HG02763 (cell line): ENCODE data around the gene DNAJC25.

Source experiments
- ATAC-seq: cut with Tn5 transposase; IDR thresholded peaks from one replicate; pipeline ENCODE4 v1.9.1; 2021; ENCODE audit warnings: mild to moderate bottlenecking, moderate library complexity; ENCODE audit not compliant: unreplicated experiment

The DNAJC25 gene

GRCh38 chr9:111627260-111627963 lies 3.7 kb upstream of the DNAJC25 start:
- no peak for ATAC-seq

- ATAC-seq = no peak
These were observed 2.7 kb upstream of the DNAJC25 start for GRCh38 chr9:111628411-111628810.

- peak; percentile 16 for ATAC-seq
These were observed 761 bp upstream of the DNAJC25 start for GRCh38 chr9:111630182-111630963.

GRCh38 chr9:111630964-111631213 lies 245 bp upstream of the DNAJC25 start:
- ATAC-seq = no peak

- ATAC-seq = no peak
These were observed 926 bp downstream of the DNAJC25 start for GRCh38 chr9:111632060-111632459.

- ATAC-seq = no peak
These were observed 1.7 kb downstream of the DNAJC25 start for GRCh38 chr9:111632695-111633388.

GRCh38 chr9:111633389-111633736 lies 2.2 kb downstream of the DNAJC25 start:
- no peak for ATAC-seq

GRCh38 chr9:111634860-111635259 lies 3.7 kb downstream of the DNAJC25 start:
- ATAC-seq = no peak

GRCh38 chr9:111637421-111637950 lies 6.4 kb downstream of the DNAJC25 start:
- no peak for ATAC-seq

- no peak for ATAC-seq
These were observed 13.2 kb downstream of the DNAJC25 start for GRCh38 chr9:111644195-111644772.

- ATAC-seq = no peak
These were observed 14.7 kb downstream of the DNAJC25 start for GRCh38 chr9:111645806-111646205.

- no peak for ATAC-seq
These were observed 15.3 kb downstream of the DNAJC25 start for GRCh38 chr9:111646417-111646816.

GRCh38 chr9:111648066-111648465 lies 16.9 kb downstream of the DNAJC25 start:
- no peak for ATAC-seq

- no peak for ATAC-seq
These were observed 17.9 kb downstream of the DNAJC25 start for GRCh38 chr9:111649016-111649415.

- no peak for ATAC-seq
These were observed 25.9 kb downstream of the DNAJC25 start for GRCh38 chr9:111657051-111657450.

GRCh38 chr9:111658943-111659342 lies 27.8 kb downstream of the DNAJC25 start:
- no peak for ATAC-seq

- no peak for ATAC-seq
These were observed 28.6 kb downstream of the DNAJC25 start for GRCh38 chr9:111659691-111660090.

- peak; percentile 88 for ATAC-seq
These were observed 30.1 kb downstream of the DNAJC25 start, which contains the start of gene GNG10 for GRCh38 chr9:111661150-111661801. Gene GNG10 (plus strand): TSS chr9:111661605. CDS start chr9:111661635, 30 bp downstream.

- peak; percentile 31 for ATAC-seq
These were observed 30.8 kb downstream of the DNAJC25 start for GRCh38 chr9:111661802-111662521.
